Measurements from ENCODE around the gene HMG20B.
A peak's percentile ranks its signal among the peaks of the same experiment; 100 is the strongest.

HMG20B gene

DNA sequence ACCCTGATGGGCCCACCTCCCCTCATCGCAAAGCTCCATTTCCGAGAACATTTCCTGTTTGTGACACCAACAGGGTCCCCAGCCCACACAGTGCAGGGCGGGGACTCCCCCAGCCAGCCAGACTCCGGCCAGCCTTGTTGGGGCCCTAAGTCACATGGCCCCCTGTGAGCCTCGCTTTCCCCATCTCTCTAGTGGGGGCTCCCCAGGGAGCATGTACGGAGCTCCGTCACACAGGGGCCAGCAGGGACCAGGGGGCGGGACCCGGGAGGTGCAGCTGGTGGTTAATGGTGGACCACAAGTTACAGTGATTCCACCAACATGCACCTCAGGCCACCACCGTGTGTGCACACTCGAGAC, 32.2 kb downstream of the HMG20B start:
- H3K4me3 ChIP-seq (ENCODE audit: control insufficient read depth, low read depth, low read length), result no peak overlapping the region
- no peak for DNase-seq (ENCODE audit: low read depth)
- TF ChIP-seq, protein P1, sequence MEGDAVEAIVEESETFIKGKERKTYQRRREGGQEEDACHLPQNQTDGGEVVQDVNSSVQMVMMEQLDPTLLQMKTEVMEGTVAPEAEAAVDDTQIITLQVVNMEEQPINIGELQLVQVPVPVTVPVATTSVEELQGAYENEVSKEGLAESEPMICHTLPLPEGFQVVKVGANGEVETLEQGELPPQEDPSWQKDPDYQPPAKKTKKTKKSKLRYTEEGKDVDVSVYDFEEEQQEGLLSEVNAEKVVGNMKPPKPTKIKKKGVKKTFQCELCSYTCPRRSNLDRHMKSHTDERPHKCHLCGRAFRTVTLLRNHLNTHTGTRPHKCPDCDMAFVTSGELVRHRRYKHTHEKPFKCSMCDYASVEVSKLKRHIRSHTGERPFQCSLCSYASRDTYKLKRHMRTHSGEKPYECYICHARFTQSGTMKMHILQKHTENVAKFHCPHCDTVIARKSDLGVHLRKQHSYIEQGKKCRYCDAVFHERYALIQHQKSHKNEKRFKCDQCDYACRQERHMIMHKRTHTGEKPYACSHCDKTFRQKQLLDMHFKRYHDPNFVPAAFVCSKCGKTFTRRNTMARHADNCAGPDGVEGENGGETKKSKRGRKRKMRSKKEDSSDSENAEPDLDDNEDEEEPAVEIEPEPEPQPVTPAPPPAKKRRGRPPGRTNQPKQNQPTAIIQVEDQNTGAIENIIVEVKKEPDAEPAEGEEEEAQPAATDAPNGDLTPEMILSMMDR (conservative IDR thresholded peaks at IDR 0.05; ENCODE audit: control insufficient read depth, insufficient read depth, low read depth, low read length), result no peak

DNA sequence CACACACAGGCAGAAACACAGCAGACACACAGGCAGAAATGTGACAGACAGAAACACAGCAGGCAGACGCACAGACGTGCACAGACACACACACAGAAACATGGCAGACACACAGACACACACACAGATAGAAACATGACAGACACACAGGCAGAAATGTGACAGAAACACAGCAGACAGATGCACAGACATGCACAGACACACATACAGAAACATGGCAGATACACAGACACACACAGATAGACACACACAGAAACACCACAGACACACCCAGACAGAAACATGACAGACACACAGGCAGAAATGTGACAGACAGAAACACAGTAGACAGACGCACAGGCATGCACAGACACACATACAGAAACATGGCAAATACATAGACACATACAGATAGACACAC, 32.6 kb downstream of the HMG20B start:
- H3K4me3 ChIP-seq (ENCODE audit: control insufficient read depth, low read depth, low read length), result no peak overlapping the region
- DNase-seq (ENCODE audit: low read depth), result no peak
- TF ChIP-seq, protein P1 (conservative IDR thresholded peaks at IDR 0.05; ENCODE audit: control insufficient read depth, insufficient read depth, low read depth, low read length), result no peak

DNA sequence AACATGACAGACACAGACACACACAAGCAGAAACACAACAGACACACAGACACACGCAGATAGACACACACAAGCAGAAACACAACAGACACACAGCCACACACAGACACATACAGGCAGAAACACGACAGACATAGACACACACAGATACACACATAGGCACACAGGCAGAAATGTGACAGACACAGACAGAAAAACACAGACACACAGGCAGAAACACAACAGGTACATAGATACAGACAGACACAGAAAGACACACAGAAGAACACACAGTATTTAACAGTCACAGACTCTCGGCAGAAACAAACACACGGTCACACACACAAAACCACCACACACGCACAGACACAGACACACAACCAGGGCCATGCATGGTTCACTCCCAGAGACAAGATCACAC, 33.0 kb downstream of the HMG20B start:
- peak overlapping the region; percentile 47 for H3K4me3 ChIP-seq (ENCODE audit: control insufficient read depth, low read depth, low read length)
- no peak for DNase-seq (ENCODE audit: low read depth)
- TF ChIP-seq, protein P1 (conservative IDR thresholded peaks at IDR 0.05; ENCODE audit: control insufficient read depth, insufficient read depth, low read depth, low read length), result no peak

DNA sequence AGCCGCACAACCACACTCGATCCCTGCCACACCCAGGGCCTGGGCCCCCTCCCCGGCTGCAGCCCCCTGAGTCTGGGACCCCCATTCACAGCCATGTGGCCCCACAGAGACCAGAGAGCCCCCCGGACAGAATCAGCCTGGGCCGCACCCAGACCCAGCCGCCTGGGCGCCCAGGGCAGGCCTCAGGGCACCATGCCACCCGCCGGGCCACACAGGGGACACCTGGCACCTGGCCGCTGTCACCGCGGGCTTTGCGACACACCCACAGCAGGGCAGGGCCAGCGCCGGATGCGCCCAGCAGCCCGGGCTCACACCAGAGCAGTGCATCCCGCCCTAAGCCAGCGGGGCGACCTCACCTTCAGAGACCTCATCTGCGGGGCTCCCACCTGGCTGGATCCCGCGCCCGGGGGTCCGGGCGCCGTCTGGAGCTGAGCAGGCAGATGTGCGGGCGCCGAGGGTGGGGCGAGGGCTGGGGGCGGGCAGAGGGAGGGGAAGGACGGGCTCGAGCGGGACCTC, 33.5 kb downstream of the HMG20B start:
- H3K4me3 ChIP-seq (ENCODE audit: control insufficient read depth, low read depth, low read length), result peak overlapping the region; percentile 47
- TF ChIP-seq, protein P1 (conservative IDR thresholded peaks at IDR 0.05; ENCODE audit: control insufficient read depth, insufficient read depth, low read depth, low read length), result no peak
- no peak for DNase-seq (ENCODE audit: low read depth)

DNA sequence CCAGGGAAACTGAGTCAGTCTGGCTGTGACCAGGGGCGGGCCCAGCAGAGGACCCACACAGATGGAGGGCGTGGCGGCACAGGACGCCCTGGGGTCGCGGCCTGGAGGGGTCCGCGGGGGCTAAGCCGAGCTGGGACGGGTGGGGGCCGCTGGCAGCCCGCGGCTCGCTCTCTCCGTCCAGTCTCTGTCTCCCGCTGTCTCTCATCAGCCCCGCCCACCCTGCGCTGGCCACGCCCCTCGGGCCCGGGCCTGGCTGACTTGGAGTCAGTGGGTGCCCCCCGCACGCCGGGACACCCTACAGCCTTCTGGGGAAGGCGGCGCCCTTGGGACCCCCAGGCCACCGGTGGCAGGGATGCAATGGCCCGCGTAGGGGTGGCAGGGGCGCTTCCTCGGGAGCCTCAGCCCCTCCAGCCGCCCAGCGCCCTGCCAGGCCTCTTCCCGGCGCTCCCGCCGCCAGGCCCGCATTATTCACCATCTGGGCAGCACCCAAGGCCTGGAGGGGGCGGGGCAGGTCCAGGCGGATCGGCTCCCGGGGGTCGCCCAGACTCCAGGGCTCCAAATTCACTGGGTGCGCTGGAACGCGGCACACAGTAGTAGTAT, 34.0 kb downstream of the HMG20B start, which contains the start of gene TBXA2R:
TBXA2R (minus strand) TSS at position 186 of the 600 bp plus-strand sequence. CDS start 6,241 bp downstream, outside the sequence.
- peak; percentile 49 for DNase-seq (ENCODE audit: low read depth)
- H3K4me3 ChIP-seq (ENCODE audit: control insufficient read depth, low read depth, low read length), result peak within 1 kb of the TSS; percentile 47
- TF ChIP-seq, protein P1 (conservative IDR thresholded peaks at IDR 0.05; ENCODE audit: control insufficient read depth, insufficient read depth, low read depth, low read length), result no peak

DNA sequence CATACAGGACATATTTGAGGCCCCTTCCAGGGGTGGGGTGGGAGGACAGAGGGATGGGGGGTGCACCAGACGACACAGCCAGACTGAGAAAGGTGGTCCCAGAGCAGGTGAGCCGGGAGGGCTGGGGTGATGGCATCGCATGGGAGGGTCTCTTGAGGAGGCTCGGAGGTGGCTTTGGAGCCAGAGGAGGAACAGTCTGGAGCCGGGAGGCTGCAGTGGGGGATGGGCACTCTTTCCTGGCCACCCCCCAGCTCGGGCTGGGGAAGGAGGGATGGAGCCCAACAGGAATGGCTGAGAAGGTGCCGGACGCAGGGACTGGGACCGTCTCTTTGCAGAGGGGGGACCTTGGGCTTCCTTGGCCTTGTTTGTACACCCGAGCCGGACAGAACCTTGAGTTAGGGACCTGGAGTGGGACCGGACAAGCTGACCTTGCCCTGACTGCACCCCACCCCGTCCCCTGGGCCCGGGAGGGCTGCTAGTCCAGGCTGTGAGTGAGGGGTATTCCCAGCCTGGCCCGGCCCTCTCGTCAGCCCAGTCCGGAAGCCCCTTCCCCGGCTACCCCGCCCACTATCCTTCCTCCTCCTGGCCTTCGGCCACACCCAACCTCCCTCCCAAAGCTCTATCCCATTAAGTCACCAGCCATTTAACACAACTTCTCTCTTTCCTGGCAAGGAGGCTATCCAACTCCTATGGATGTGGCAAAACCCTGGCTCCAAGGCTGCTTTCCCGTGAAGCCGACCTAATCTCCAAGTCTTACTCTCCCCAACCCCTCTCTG, 34.7 kb downstream of the HMG20B start:
- H3K4me3 ChIP-seq (ENCODE audit: control insufficient read depth, low read depth, low read length), result peak overlapping the region; percentile 47
- TF ChIP-seq, protein P1 (conservative IDR thresholded peaks at IDR 0.05; ENCODE audit: control insufficient read depth, insufficient read depth, low read depth, low read length), result no peak
- peak; percentile 40 for DNase-seq (ENCODE audit: low read depth)

Data from fibroblast of mammary gland (primary cell).